Choroid plexus epithelial cell (primary cell): Measurements from ENCODE around the gene MCU.

ENCODE experiments used
- DNase-seq: peaks from one replicate; pipeline ENCODE4 v3.0.0-alpha.2; 2010; ENCODE audit warnings: low read depth
- H3K4me3 ChIP-seq: 2 replicates; pipeline ENCODE4 v1.5.1; 2011; ENCODE audit warnings: low read depth, mild to moderate bottlenecking, control low read depth, low read length, moderate library complexity
- TF ChIP-seq, protein P1 (sequence below): conservative IDR thresholded peaks from 2 replicates; pipeline ENCODE4 v1.5.1; 2011; ENCODE audit warnings: low read depth, mild to moderate bottlenecking, control low read depth, inconsistent platforms, low read length, moderate library complexity

MCU gene

DNA sequence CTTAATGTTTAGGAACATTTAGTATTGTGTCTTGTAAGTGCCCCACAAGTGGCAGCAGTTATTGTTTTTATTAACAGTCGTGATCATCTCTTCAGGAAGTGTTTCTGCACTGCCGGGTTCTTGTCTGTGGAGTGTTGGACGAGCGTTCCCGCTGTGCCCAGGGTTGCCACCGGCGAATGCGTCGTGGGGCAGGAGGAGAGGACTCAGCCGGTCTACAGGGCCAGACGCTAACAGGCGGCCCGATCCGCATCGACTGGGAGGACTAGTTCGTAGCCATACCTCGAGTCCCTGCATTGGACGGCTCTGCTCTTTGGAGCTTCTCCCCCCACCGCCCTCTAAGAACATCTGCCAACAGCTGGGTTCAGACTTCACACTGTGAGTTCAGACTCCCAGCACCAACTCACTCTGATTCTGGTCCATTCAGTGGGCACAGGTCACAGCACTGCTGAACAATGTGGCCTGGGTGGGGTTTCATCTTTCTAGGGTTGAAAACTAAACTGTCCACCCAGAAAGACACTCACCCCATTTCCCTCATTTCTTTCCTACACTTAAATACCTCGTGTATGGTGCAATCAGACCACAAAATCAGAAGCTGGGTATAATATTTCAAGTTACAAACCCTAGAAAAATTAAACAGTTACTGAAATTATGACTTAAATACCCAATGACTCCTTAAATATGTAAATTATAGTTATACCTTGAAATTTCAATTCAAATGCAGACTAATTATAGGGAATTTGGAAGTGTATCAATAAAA lies 240.5 kb downstream of the MCU start:
- TF ChIP-seq, protein P1, sequence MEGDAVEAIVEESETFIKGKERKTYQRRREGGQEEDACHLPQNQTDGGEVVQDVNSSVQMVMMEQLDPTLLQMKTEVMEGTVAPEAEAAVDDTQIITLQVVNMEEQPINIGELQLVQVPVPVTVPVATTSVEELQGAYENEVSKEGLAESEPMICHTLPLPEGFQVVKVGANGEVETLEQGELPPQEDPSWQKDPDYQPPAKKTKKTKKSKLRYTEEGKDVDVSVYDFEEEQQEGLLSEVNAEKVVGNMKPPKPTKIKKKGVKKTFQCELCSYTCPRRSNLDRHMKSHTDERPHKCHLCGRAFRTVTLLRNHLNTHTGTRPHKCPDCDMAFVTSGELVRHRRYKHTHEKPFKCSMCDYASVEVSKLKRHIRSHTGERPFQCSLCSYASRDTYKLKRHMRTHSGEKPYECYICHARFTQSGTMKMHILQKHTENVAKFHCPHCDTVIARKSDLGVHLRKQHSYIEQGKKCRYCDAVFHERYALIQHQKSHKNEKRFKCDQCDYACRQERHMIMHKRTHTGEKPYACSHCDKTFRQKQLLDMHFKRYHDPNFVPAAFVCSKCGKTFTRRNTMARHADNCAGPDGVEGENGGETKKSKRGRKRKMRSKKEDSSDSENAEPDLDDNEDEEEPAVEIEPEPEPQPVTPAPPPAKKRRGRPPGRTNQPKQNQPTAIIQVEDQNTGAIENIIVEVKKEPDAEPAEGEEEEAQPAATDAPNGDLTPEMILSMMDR, result no peak
- no peak overlapping the region for H3K4me3 ChIP-seq
- no peak for DNase-seq

GRCh38 chr10:72935361-72935760 lies 243.4 kb downstream of the MCU start:
- no peak for DNase-seq
- TF ChIP-seq, protein P1, result no peak

More at GRCh38 chr10:72935361-72935760, 243.4 kb downstream of the MCU start:
- H3K4me3 ChIP-seq, result no peak overlapping the region
